ENCODE measurements around the gene KRT20.
"Not testable (repeated sequence)": the region's sequence is repeated elsewhere in the genome, so short reads cannot be mapped to it uniquely, and the experiment has no call there.

Gene KRT20

GRCh38 chr17:40926341-40926740 is 41.3 kb upstream of the KRT20 start:
- no peak overlapping the region for H3K4me2 ChIP-seq (ENCODE audit: insufficient read depth, low read length)

GRCh38 chr17:40922239-40922638 is 37.2 kb upstream of the KRT20 start:
- Histone ChIP-seq H3K9ac (ENCODE audit: low read depth, low read length) (no peak overlapping the region), H3K27me3 (ENCODE audit: insufficient read depth, low read length, poor library complexity) (peaks cover 23% of the 10 kb centered on the region), H3K4me2 (ENCODE audit: insufficient read depth, low read length) (no peak overlapping the region), H3K36me3 (ENCODE audit: insufficient read depth, low read length) (no peaks in the 10 kb centered on the region), H3K79me2 (ENCODE audit: insufficient read depth, low read length) (no peaks in the 10 kb centered on the region), H3K9me3 (ENCODE audit: insufficient read depth, low read length, severe bottlenecking) (no peaks in the 10 kb centered on the region), H3K4me3 (ENCODE audit: low read depth in 1 of 2, low read length in 2 of 2) (no peak overlapping the region), H3K27ac (ENCODE audit: low read length) (no peak overlapping the region), H2AFZ (ENCODE audit: low read depth, low read length) (no peak overlapping the region), H4K20me1 (ENCODE audit: insufficient read depth, low read length) (no peaks in the 10 kb centered on the region), H3K4me1 (ENCODE audit: insufficient read depth, low read length) (no peaks in the 10 kb centered on the region)
- ATAC-seq (ENCODE audit: insufficient read depth, low read depth) (no peak), DNase-seq (no peak)
- TF ChIP-seq, protein P1, sequence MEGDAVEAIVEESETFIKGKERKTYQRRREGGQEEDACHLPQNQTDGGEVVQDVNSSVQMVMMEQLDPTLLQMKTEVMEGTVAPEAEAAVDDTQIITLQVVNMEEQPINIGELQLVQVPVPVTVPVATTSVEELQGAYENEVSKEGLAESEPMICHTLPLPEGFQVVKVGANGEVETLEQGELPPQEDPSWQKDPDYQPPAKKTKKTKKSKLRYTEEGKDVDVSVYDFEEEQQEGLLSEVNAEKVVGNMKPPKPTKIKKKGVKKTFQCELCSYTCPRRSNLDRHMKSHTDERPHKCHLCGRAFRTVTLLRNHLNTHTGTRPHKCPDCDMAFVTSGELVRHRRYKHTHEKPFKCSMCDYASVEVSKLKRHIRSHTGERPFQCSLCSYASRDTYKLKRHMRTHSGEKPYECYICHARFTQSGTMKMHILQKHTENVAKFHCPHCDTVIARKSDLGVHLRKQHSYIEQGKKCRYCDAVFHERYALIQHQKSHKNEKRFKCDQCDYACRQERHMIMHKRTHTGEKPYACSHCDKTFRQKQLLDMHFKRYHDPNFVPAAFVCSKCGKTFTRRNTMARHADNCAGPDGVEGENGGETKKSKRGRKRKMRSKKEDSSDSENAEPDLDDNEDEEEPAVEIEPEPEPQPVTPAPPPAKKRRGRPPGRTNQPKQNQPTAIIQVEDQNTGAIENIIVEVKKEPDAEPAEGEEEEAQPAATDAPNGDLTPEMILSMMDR (IDR thresholded peaks at IDR 0.05; ENCODE audit: borderline replicate concordance, extremely low read depth, low read length, poor library complexity, severe bottlenecking) = no peak
- TF ChIP-seq EZH2 (IDR thresholded peaks at IDR 0.05; ENCODE audit: borderline replicate concordance, low read depth, low read length, severe bottlenecking) = no peak

More at GRCh38 chr17:40926341-40926740, 41.3 kb upstream of the KRT20 start:
- Histone ChIP-seq H3K27ac (ENCODE audit: low read length) (no peak overlapping the region), H4K20me1 (ENCODE audit: insufficient read depth, low read length) (no peaks in the 10 kb centered on the region), H3K36me3 (ENCODE audit: insufficient read depth, low read length) (no peaks in the 10 kb centered on the region), H3K9ac (ENCODE audit: low read depth, low read length) (no peak overlapping the region), H3K4me3 (ENCODE audit: low read depth in 1 of 2, low read length in 2 of 2) (no peak overlapping the region), H3K27me3 (ENCODE audit: insufficient read depth, low read length, poor library complexity) (peaks cover 17% of the 10 kb centered on the region), H3K79me2 (ENCODE audit: insufficient read depth, low read length) (no peaks in the 10 kb centered on the region), H3K4me1 (ENCODE audit: insufficient read depth, low read length) (no peaks in the 10 kb centered on the region), H3K9me3 (ENCODE audit: insufficient read depth, low read length, severe bottlenecking) (no peaks in the 10 kb centered on the region), H2AFZ (ENCODE audit: low read depth, low read length) (no peak overlapping the region)
- ATAC-seq (ENCODE audit: insufficient read depth, low read depth) (no peak), DNase-seq (no peak)
- TF ChIP-seq EZH2 (IDR thresholded peaks at IDR 0.05; ENCODE audit: borderline replicate concordance, low read depth, low read length, severe bottlenecking) = no peak
- TF ChIP-seq, protein P1 (IDR thresholded peaks at IDR 0.05; ENCODE audit: borderline replicate concordance, extremely low read depth, low read length, poor library complexity, severe bottlenecking) = no peak

GRCh38 chr17:40921026-40921425 is 36.0 kb upstream of the KRT20 start:
- Histone ChIP-seq H3K4me3 (ENCODE audit: low read depth in 1 of 2, low read length in 2 of 2) (no peak overlapping the region), H3K9me3 (ENCODE audit: insufficient read depth, low read length, severe bottlenecking) (no peaks in the 10 kb centered on the region), H3K27ac (ENCODE audit: low read length) (no peak overlapping the region), H3K27me3 (ENCODE audit: insufficient read depth, low read length, poor library complexity) (peaks cover 23% of the 10 kb centered on the region), H3K4me1 (ENCODE audit: insufficient read depth, low read length) (no peaks in the 10 kb centered on the region), H3K36me3 (ENCODE audit: insufficient read depth, low read length) (no peaks in the 10 kb centered on the region), H4K20me1 (ENCODE audit: insufficient read depth, low read length) (no peaks in the 10 kb centered on the region), H3K9ac (ENCODE audit: low read depth, low read length) (no peak overlapping the region), H3K79me2 (ENCODE audit: insufficient read depth, low read length) (no peaks in the 10 kb centered on the region), H2AFZ (ENCODE audit: low read depth, low read length) (no peak overlapping the region), H3K4me2 (ENCODE audit: insufficient read depth, low read length) (no peak overlapping the region)
- DNase-seq (no peak), ATAC-seq (ENCODE audit: insufficient read depth, low read depth) (no peak)
- TF ChIP-seq EZH2 (IDR thresholded peaks at IDR 0.05; ENCODE audit: borderline replicate concordance, low read depth, low read length, severe bottlenecking) = no peak
- TF ChIP-seq, protein P1 (IDR thresholded peaks at IDR 0.05; ENCODE audit: borderline replicate concordance, extremely low read depth, low read length, poor library complexity, severe bottlenecking) = no peak

- H3K9me3 ChIP-seq (ENCODE audit: insufficient read depth, low read length, severe bottlenecking); H3K27ac ChIP-seq (ENCODE audit: low read length); H3K9ac ChIP-seq (ENCODE audit: low read depth, low read length): not testable (repeated sequence)
These were observed 32.1 kb upstream of the KRT20 start for GRCh38 chr17:40917116-40917515.

More at GRCh38 chr17:40917116-40917515, 32.1 kb upstream of the KRT20 start:
- H3K79me2 ChIP-seq (ENCODE audit: insufficient read depth, low read length); ATAC-seq (ENCODE audit: insufficient read depth, low read depth); H3K36me3 ChIP-seq (ENCODE audit: insufficient read depth, low read length); H3K4me2 ChIP-seq (ENCODE audit: insufficient read depth, low read length); H3K4me3 ChIP-seq (ENCODE audit: low read depth in 1 of 2, low read length in 2 of 2); H2AFZ ChIP-seq (ENCODE audit: low read depth, low read length); DNase-seq; H4K20me1 ChIP-seq (ENCODE audit: insufficient read depth, low read length); H3K4me1 ChIP-seq (ENCODE audit: insufficient read depth, low read length): not testable (repeated sequence)
- peaks cover 15% of the 10 kb centered on the region for H3K27me3 ChIP-seq (ENCODE audit: insufficient read depth, low read length, poor library complexity)
